ENCODE data around the gene NIPAL3. TPM values are rescaled to one million over a fixed set of nuclear protein-coding genes. Genes with fewer than 3 reads are reported as not detected.
"Not testable (repeated sequence)": the region's sequence is repeated elsewhere in the genome, so short reads cannot be mapped to it uniquely, and the experiment has no call there.

NIPAL3 gene
- total RNA-seq, 2 experiments from 2014 or later: 43.4 to 46.9 TPM

- peaks cover 66% of the 10 kb centered on the region for H3K4me1 Mint-ChIP-seq (ENCODE audit: low read depth)
- ChIA-PET POLR2A (interaction anchor here (0.7 to 6.3 kb wide), 7 partner anchors 16 to 88 kb away, joined by 3 to 126 read pairs (median 20); partner anchors contain the start of gene NIPAL3), CTCF (interaction anchor here (1.4 to 11.2 kb wide), 10 partner anchors 14 to 88 kb away, joined by 3 to 138 read pairs (median 13); partner anchors contain the start of genes NIPAL3 and STPG1)
- peaks cover 45% of the 10 kb centered on the region for H3K36me3 Mint-ChIP-seq (ENCODE audit: low read depth)
- no peaks in the 10 kb centered on the region for H3K27me3 Mint-ChIP-seq (ENCODE audit: low read depth)
- DNase-seq (peak; percentile 26), ATAC-seq (no peak)
- peak overlapping the region; percentile 94 for H3K4me3 Mint-ChIP-seq
- no peaks in the 10 kb centered on the region for H3K9me3 Mint-ChIP-seq (ENCODE audit: insufficient read depth)
- H3K27ac Mint-ChIP-seq: peak overlapping the region; percentile 97
Measured at GRCh38 chr1:24503870-24504523, 88.4 kb downstream of the NIPAL3 start.

DNA sequence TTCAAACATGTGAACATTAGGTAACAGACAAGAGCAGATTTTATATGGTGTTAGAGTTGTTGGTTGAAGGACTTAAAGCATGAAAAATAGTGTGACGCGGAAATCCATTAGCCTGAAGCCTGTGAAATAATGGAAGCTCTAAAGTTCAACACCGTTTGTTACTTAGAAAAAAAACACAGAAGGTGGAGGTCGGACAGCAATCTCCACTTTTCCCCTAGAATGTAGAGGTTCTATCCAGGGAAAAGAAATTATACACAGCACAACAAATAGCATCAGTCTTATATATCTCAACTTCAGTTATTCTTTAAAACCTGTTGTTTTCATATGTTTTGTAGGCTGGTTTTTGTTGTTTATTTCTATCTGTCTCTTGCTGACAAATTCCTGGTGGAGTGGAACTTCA is 89.0 kb downstream of the NIPAL3 start:
- CTCF ChIA-PET: interaction anchor here (0.6 to 11.2 kb wide), 12 partner anchors 8 to 89 kb away, joined by 3 to 138 read pairs (median 10); partner anchors contain the start of genes NIPAL3 and STPG1
- H3K4me3 Mint-ChIP-seq: peak overlapping the region; percentile 94
- H3K27me3 Mint-ChIP-seq (ENCODE audit: low read depth): no peaks in the 10 kb centered on the region
- ATAC-seq (no peak), DNase-seq (peak; percentile 17)
- H3K9me3 Mint-ChIP-seq (ENCODE audit: insufficient read depth): no peaks in the 10 kb centered on the region
- peaks cover 66% of the 10 kb centered on the region for H3K4me1 Mint-ChIP-seq (ENCODE audit: low read depth)
- peaks cover 47% of the 10 kb centered on the region for H3K36me3 Mint-ChIP-seq (ENCODE audit: low read depth)
- peak overlapping the region; percentile 97 for H3K27ac Mint-ChIP-seq
- POLR2A ChIA-PET: interaction anchor here (1.2 to 6.3 kb wide), 6 partner anchors 17 to 88 kb away, joined by 3 to 126 read pairs (median 40); partner anchors contain the start of gene NIPAL3

DNA sequence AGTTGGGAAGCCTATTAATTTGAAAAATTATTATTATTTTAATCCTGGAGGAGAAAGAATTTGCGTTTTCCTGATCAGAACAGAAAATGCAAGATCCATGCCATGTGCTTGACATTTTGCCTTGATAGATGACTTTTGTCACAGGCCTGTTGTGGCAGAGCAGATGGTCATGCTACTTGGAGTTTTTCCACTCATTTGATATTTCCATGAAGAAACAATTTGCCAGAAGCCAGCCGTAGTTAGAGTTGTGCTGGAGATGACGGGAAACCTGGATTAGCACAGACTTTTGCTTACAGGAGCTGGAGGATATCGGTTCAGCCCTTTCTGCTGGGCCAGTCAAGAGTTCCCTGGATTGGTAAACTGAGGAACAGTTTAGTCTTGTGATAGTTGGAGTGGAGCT is 90.2 kb downstream of the NIPAL3 start:
- H3K4me1 Mint-ChIP-seq (ENCODE audit: low read depth): peaks cover 69% of the 10 kb centered on the region
- no peaks in the 10 kb centered on the region for H3K27me3 Mint-ChIP-seq (ENCODE audit: low read depth)
- H3K27ac Mint-ChIP-seq: peak overlapping the region; percentile 84
- POLR2A ChIA-PET: interaction anchor here (1.4 to 6.3 kb wide), 5 partner anchors 18 to 89 kb away, joined by 3 to 126 read pairs (median 61); partner anchors contain the start of gene NIPAL3
- peaks cover 53% of the 10 kb centered on the region for H3K36me3 Mint-ChIP-seq (ENCODE audit: low read depth)
- CTCF ChIA-PET: interaction anchor here (0.9 to 11.2 kb wide), 8 partner anchors 9 to 90 kb away, joined by 3 to 138 read pairs (median 10); partner anchors contain the start of genes NIPAL3 and STPG1
- peak overlapping the region; percentile 94 for H3K4me3 Mint-ChIP-seq
- no peak for ATAC-seq
- no peaks in the 10 kb centered on the region for H3K9me3 Mint-ChIP-seq (ENCODE audit: insufficient read depth)
- DNase-seq: peak; percentile 21

DNA sequence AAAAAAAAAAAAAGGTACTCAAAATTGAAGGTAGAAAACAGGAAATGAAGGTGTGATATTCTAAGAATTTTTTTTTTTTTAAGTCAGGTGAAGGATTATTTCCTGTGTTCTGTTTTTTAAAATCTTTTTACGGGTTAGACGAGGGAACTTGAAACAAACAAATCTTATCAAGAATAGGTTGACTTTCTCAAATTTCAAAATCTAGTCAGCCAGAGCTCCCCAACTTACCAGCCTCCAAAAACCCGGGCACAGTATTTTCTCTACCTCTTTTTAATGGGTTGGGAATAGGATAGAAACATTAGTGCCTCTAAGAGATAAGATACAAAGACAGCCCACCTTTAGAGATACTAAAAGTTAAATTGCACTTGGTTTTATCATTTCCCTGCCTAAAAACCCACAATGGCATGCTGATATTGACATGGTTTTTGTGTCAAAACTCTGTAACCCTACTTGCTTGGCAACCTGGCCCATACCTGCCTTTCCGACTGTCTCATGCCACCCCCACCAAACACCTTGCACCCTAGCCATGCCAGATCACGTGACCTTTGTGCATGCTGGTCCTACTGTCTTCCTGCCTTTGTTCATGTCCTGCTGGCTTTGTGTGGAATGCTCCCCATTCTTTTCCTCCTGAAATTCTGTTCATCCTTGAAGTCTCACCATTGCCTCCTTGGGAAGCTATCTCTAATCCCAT is 91.2 kb downstream of the NIPAL3 start:
- ChIA-PET POLR2A (interaction anchor here (0.8 to 6.1 kb wide), 6 partner anchors 11 to 92 kb away, joined by 3 to 126 read pairs (median 4); partner anchors contain the start of gene NIPAL3), CTCF (interaction anchor here (0.7 to 11.2 kb wide), 8 partner anchors 17 to 91 kb away, joined by 3 to 138 read pairs (median 12); partner anchors contain the start of genes NIPAL3 and STPG1)
- Mint-ChIP-seq H3K27me3 (ENCODE audit: low read depth) (no peaks in the 10 kb centered on the region), H3K27ac (peak overlapping the region; percentile 91), H3K4me1 (ENCODE audit: low read depth) (peaks cover 63% of the 10 kb centered on the region), H3K4me3 (peak overlapping the region; percentile 68), H3K9me3 (ENCODE audit: insufficient read depth) (no peaks in the 10 kb centered on the region), H3K36me3 (ENCODE audit: low read depth) (peaks cover 61% of the 10 kb centered on the region)
- no peak for ATAC-seq
- DNase-seq: no peak

- H3K27ac Mint-ChIP-seq: peak overlapping the region; percentile 91
- peaks cover 62% of the 10 kb centered on the region for H3K36me3 Mint-ChIP-seq (ENCODE audit: low read depth)
- CTCF ChIA-PET: interaction anchor here (0.8 to 11.2 kb wide), 7 partner anchors 9 to 91 kb away, joined by 3 to 138 read pairs (median 5); partner anchors contain the start of genes NIPAL3 and STPG1
- H3K27me3 Mint-ChIP-seq (ENCODE audit: low read depth): no peaks in the 10 kb centered on the region
- peak overlapping the region; percentile 68 for H3K4me3 Mint-ChIP-seq
- POLR2A ChIA-PET: interaction anchor here (0.8 to 1.3 kb wide), 4 partner anchors 10 to 92 kb away, joined by 3 to 4 read pairs (median 4); partner anchors contain the start of gene NIPAL3
- peak; percentile 38 for DNase-seq
- ATAC-seq: no peak
- H3K4me1 Mint-ChIP-seq (ENCODE audit: low read depth): peaks cover 64% of the 10 kb centered on the region
- no peaks in the 10 kb centered on the region for H3K9me3 Mint-ChIP-seq (ENCODE audit: insufficient read depth)
Measured at GRCh38 chr1:24507405-24507804, 91.8 kb downstream of the NIPAL3 start.

DNA sequence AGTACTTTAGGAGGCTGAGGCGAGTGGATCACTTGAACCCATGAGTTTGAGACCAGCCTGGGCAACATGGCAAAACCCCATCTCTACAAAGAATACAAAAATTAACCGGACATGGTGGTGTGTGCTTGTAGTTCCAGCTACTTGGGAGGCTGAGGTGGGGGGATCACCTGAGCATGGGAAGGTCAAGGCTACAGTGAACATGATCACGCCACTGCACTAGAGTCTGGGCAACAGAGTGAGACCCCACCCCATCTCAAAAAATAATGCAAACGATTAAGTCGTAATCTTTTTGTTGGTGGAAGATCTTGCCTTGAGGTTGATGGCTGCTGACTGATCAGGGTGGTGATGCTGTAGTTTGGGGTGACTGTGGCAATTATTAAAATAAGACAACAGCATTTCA is 93.3 kb downstream of the NIPAL3 start:
- POLR2A ChIA-PET: no interaction called here
- CTCF ChIA-PET: interaction anchor here (10.4 to 11.2 kb wide), 2 partner anchors 19 to 93 kb away, joined by 107 to 138 read pairs; partner anchors contain the start of genes NIPAL3 and STPG1
- H3K4me1 Mint-ChIP-seq (ENCODE audit: low read depth): peaks cover 72% of the 10 kb centered on the region
- no peak overlapping the region for H3K27ac Mint-ChIP-seq
- no peaks in the 10 kb centered on the region for H3K9me3 Mint-ChIP-seq (ENCODE audit: insufficient read depth)
- ATAC-seq (no peak), DNase-seq (no peak)
- no peak overlapping the region for H3K4me3 Mint-ChIP-seq
- peaks cover 58% of the 10 kb centered on the region for H3K36me3 Mint-ChIP-seq (ENCODE audit: low read depth)
- H3K27me3 Mint-ChIP-seq (ENCODE audit: low read depth): no peaks in the 10 kb centered on the region

DNA sequence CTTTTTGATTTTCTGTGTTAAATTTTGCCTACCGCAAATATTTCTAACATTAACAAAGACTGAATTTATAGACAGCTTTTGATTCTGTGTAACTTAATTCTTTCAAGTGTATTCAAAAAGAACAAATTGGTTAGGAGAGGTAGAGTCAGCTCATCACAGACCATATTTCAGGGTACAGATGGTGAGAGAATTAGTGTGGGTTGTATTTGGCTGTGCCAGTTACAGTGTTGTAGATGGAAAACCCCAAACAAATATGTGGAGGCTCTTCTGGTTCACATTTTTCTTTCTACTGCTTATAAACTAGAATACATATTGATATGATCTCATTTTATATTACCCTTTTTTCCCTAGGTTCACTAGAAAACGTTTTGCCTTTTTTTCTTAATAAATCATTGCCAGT is 98.1 kb downstream of the NIPAL3 start:
- Mint-ChIP-seq H3K9me3 (ENCODE audit: insufficient read depth) (no peaks in the 10 kb centered on the region), H3K27ac (no peak overlapping the region), H3K4me3 (no peak overlapping the region), H3K4me1 (ENCODE audit: low read depth) (peaks cover 44% of the 10 kb centered on the region), H3K27me3 (ENCODE audit: low read depth) (no peaks in the 10 kb centered on the region), H3K36me3 (ENCODE audit: low read depth) (peaks cover 59% of the 10 kb centered on the region)
- POLR2A ChIA-PET: no interaction called here
- ATAC-seq (no peak), DNase-seq (no peak)
- CTCF ChIA-PET: interaction anchor here (1.1 to 2.5 kb wide), 4 partner anchors 9 to 98 kb away, joined by 3 to 6 read pairs (median 4); partner anchors contain the start of gene NIPAL3

GRCh38 chr1:24514946-24515345 is 99.3 kb downstream of the NIPAL3 start:
- peaks cover 36% of the 10 kb centered on the region for H3K4me1 Mint-ChIP-seq (ENCODE audit: low read depth)
- H3K4me3 Mint-ChIP-seq: no peak overlapping the region
- peaks cover 58% of the 10 kb centered on the region for H3K36me3 Mint-ChIP-seq (ENCODE audit: low read depth)
- H3K27ac Mint-ChIP-seq: no peak overlapping the region
- ChIA-PET CTCF (interaction anchor here (0.9 to 1.5 kb wide), 5 partner anchors 9 to 100 kb away, joined by 3 to 6 read pairs (median 4); partner anchors contain the start of genes NIPAL3 and RCAN3), POLR2A (interaction anchor here (0.7 to 1.2 kb wide), 2 partner anchors 13 to 98 kb away, joined by 3 to 6 read pairs; partner anchors contain the start of gene RCAN3)
- no peaks in the 10 kb centered on the region for H3K27me3 Mint-ChIP-seq (ENCODE audit: low read depth)
- no peak for DNase-seq
- ATAC-seq: no peak
- H3K9me3 Mint-ChIP-seq (ENCODE audit: insufficient read depth): no peaks in the 10 kb centered on the region

GRCh38 chr1:24515671-24516209 is 100.1 kb downstream of the NIPAL3 start:
- ChIA-PET POLR2A (interaction anchor here (0.7 kb wide), 1 partner anchor 99 kb away, joined by 3 read pairs; no protein-coding TSS in a partner anchor), CTCF (interaction anchor here (0.9 to 1.5 kb wide), 8 partner anchors 10 to 100 kb away, joined by 3 to 7 read pairs (median 4); partner anchors contain the start of genes NIPAL3 and RCAN3)
- H3K27me3 Mint-ChIP-seq (ENCODE audit: low read depth); ATAC-seq; H3K4me3 Mint-ChIP-seq; H3K9me3 Mint-ChIP-seq (ENCODE audit: insufficient read depth): not testable (repeated sequence)
- Mint-ChIP-seq H3K27ac (peak overlapping the region; percentile 54), H3K36me3 (ENCODE audit: low read depth) (peaks cover 58% of the 10 kb centered on the region), H3K4me1 (ENCODE audit: low read depth) (peaks cover 28% of the 10 kb centered on the region)
- DNase-seq: peak; percentile 15

GRCh38 chr1:24516506-24516905 is 100.9 kb downstream of the NIPAL3 start:
- ChIA-PET POLR2A (interaction anchor here (0.7 to 1.2 kb wide), 2 partner anchors 12 to 30 kb away, joined by 3 to 4 read pairs; no protein-coding TSS in a partner anchor), CTCF (interaction anchor here (0.9 to 1.3 kb wide), 5 partner anchors 9 to 101 kb away, joined by 3 to 7 read pairs (median 4); partner anchors contain the start of gene NIPAL3)
- Mint-ChIP-seq H3K9me3 (ENCODE audit: insufficient read depth) (no peaks in the 10 kb centered on the region), H3K4me3 (no peak overlapping the region), H3K27me3 (ENCODE audit: low read depth) (no peaks in the 10 kb centered on the region), H3K36me3 (ENCODE audit: low read depth) (peaks cover 56% of the 10 kb centered on the region), H3K4me1 (ENCODE audit: low read depth) (peaks cover 26% of the 10 kb centered on the region), H3K27ac (no peak overlapping the region)
- DNase-seq: peak; percentile 18
- ATAC-seq: no peak

DNA sequence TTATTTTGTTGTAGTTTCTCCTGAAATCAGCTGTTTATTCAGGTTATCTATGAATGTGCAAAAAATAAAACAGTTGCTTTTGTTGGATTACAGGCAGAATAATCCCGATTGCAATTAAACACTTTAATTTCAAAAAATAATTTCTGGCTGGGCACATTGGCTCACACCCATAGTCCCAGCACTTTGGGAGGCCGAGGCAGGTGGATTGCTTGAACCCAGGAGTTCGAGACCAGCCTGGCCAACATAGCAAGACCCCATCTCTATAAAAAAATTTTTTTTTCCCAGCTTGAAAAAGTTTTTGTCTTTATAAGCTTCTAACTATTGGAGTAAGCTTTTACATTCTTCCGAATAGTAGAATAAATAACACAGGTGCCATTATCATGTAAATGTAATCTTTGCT is 102.3 kb downstream of the NIPAL3 start:
- Mint-ChIP-seq H3K27me3 (ENCODE audit: low read depth) (no peaks in the 10 kb centered on the region), H3K36me3 (ENCODE audit: low read depth) (peaks cover 57% of the 10 kb centered on the region), H3K4me1 (ENCODE audit: low read depth) (peaks cover 19% of the 10 kb centered on the region), H3K27ac (no peak overlapping the region), H3K4me3 (no peak overlapping the region), H3K9me3 (ENCODE audit: insufficient read depth) (no peaks in the 10 kb centered on the region)
- DNase-seq (no peak), ATAC-seq (no peak)
- ChIA-PET CTCF (interaction anchor here (0.8 to 1.8 kb wide), 10 partner anchors 9 to 319 kb away, joined by 3 to 16 read pairs (median 4); partner anchors contain the start of gene NIPAL3), POLR2A (interaction anchor here (0.6 to 1.1 kb wide), 2 partner anchors 10 to 31 kb away, joined by 3 to 4 read pairs; no protein-coding TSS in a partner anchor)

Data from activated CD8-positive, alpha-beta T cell treated with anti-CD3 and anti-CD28 coated beads, Interleukin-2, amount 10 ng/mL, durations not matched to agents 7 days and 5 days (primary cell).